ENCODE data around the gene RTF2.
"Not testable (repeated sequence)": the region's sequence is repeated elsewhere in the genome, so short reads cannot be mapped to it uniquely, and the experiment has no call there.

DNA sequence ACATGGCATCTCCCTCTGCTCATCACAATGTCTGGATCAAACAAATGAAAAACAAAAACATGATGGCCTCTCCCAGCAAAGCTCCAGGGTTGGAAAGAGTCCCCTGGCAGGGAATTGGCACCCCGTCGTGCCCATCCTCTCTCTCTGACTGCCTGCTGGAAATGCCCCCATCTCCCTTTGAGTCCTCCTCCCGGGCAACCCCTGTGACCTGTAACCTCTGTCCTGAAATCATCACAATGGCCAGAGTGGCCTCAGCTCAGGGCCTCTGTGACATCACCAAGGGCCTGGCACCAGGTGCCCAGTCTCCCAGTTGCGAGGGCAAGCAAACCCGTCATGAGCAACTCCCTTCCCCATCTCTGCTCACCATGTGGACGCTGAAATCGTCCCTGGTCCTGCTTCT, 56.0 kb downstream of the RTF2 start, which contains the start of gene FAM209A:
- TF ChIP-seq POLR2AphosphoS5, POLR2A, CTCF (IDR thresholded peaks at IDR 0.05): not testable (repeated sequence)
